ENCODE measurements around the gene RPTN. TPM values are rescaled to one million over a fixed set of nuclear protein-coding genes. Genes with fewer than 3 reads are reported as not detected.

The RPTN gene
- total and polyA plus RNA-seq, 7 experiments from 2014 or later = not detected

GRCh38 chr1:152110365-152110859 is 48.6 kb downstream of the RPTN start:
- H3K4me3 ChIP-seq (ENCODE audit: low read length) = peak overlapping the region; percentile 63
- DNase-seq (peak in 2 of 9 donors; percentile 24 to 25), ATAC-seq (peak; percentile 62)
- H3K27me3 ChIP-seq (ENCODE audit: control insufficient read depth in 2 of 2, insufficient read depth in 2 of 2, low read length in 2 of 2) = peaks cover 4 to 55% of the 10 kb centered on the region in 2 donors
- Mint-ChIP-seq H3K27ac (no peak overlapping the region), H3K27me3 (peaks cover under 1 to 28% (median 7%) of the 10 kb centered on the region in 5 donors), H3K36me3 (peaks cover 0 to 10% (median 0%) of the 10 kb centered on the region in 5 donors), H3K4me3 (no peak overlapping the region), H3K4me1 (peaks cover 0 to 12% (median 0%) of the 10 kb centered on the region in 7 donors), H3K9me3 (peaks cover 0 to 8% (median 0%) of the 10 kb centered on the region in 11 donors)
- H3K27ac ChIP-seq (ENCODE audit: low read depth, low read length) = no peak overlapping the region
- ChIA-PET POLR2A (no interaction called here), CTCF (interaction anchor here (0.9 kb wide), 1 partner anchor 77 kb away, joined by 3 read pairs; no protein-coding TSS in a partner anchor)
- no peaks in the 10 kb centered on the region for H3K36me3 ChIP-seq (ENCODE audit: control insufficient read depth in 2 of 3, insufficient read depth in 3 of 3, low read length in 3 of 3)
- H3K4me1 ChIP-seq (ENCODE audit: control insufficient read depth in 2 of 2, insufficient read depth in 2 of 2, low read length in 2 of 2) = peaks cover 23 to 28% of the 10 kb centered on the region in 2 donors
- H3K9me3 ChIP-seq (ENCODE audit: control insufficient read depth in 2 of 3, low read length in 3 of 3) = no peaks in the 10 kb centered on the region
- intact Hi-C loops (cut with micrococcal nuclease) = loop anchor here in 1 of 2 donors (2.0 to 5.0 kb wide), 2 partner anchors 63 to 76 kb away; no protein-coding TSS in a partner anchor

GRCh38 chr1:152109998-152110294 is 49.1 kb downstream of the RPTN start:
- Histone ChIP-seq H3K4me3 (ENCODE audit: low read length) (peak overlapping the region; percentile 63), H3K27ac (ENCODE audit: low read depth, low read length) (no peak overlapping the region), H3K27me3 (ENCODE audit: control insufficient read depth in 2 of 2, insufficient read depth in 2 of 2, low read length in 2 of 2) (peaks cover 4 to 51% of the 10 kb centered on the region in 2 donors), H3K9me3 (ENCODE audit: control insufficient read depth in 2 of 3, low read length in 3 of 3) (no peaks in the 10 kb centered on the region), H3K4me1 (ENCODE audit: control insufficient read depth in 2 of 2, insufficient read depth in 2 of 2, low read length in 2 of 2) (peaks cover 23 to 28% of the 10 kb centered on the region in 2 donors), H3K36me3 (ENCODE audit: control insufficient read depth in 2 of 3, insufficient read depth in 3 of 3, low read length in 3 of 3) (no peaks in the 10 kb centered on the region)
- ATAC-seq (no peak), DNase-seq (no peak)
- CTCF ChIA-PET = interaction anchor here (0.9 kb wide), 1 partner anchor 77 kb away, joined by 3 read pairs; no protein-coding TSS in a partner anchor
- peaks cover 5 to 27% (median 12%) of the 10 kb centered on the region in 5 donors for H3K27me3 Mint-ChIP-seq
- H3K27ac Mint-ChIP-seq = no peak overlapping the region
- H3K4me3 Mint-ChIP-seq = no peak overlapping the region
- POLR2A ChIA-PET = no interaction called here
- H3K9me3 Mint-ChIP-seq = peaks cover 0 to 8% (median 0%) of the 10 kb centered on the region in 11 donors
- intact Hi-C loops (cut with micrococcal nuclease) = loop anchor here in 1 of 2 donors (2.0 to 5.0 kb wide), 2 partner anchors 63 to 77 kb away; no protein-coding TSS in a partner anchor
- H3K4me1 Mint-ChIP-seq = peaks cover 0 to 12% (median 0%) of the 10 kb centered on the region in 7 donors
- peaks cover 0 to 10% (median 0%) of the 10 kb centered on the region in 5 donors for H3K36me3 Mint-ChIP-seq

GRCh38 chr1:152109231-152109997 is 49.6 kb downstream of the RPTN start:
- Histone ChIP-seq H3K27ac (ENCODE audit: low read depth, low read length) (no peak overlapping the region), H3K4me1 (ENCODE audit: control insufficient read depth in 2 of 2, insufficient read depth in 2 of 2, low read length in 2 of 2) (peaks cover 23 to 28% of the 10 kb centered on the region in 2 donors), H3K27me3 (ENCODE audit: control insufficient read depth in 2 of 2, insufficient read depth in 2 of 2, low read length in 2 of 2) (peaks cover 4 to 51% of the 10 kb centered on the region in 2 donors), H3K36me3 (ENCODE audit: control insufficient read depth in 2 of 3, insufficient read depth in 3 of 3, low read length in 3 of 3) (no peaks in the 10 kb centered on the region), H3K4me3 (ENCODE audit: low read length) (peak overlapping the region; percentile 63), H3K9me3 (ENCODE audit: control insufficient read depth in 2 of 3, low read length in 3 of 3) (no peaks in the 10 kb centered on the region)
- H3K27me3 Mint-ChIP-seq = peaks cover 9 to 27% (median 13%) of the 10 kb centered on the region in 5 donors
- POLR2A ChIA-PET = no interaction called here
- no peak for DNase-seq
- ATAC-seq = no peak
- H3K4me3 Mint-ChIP-seq = no peak overlapping the region
- H3K4me1 Mint-ChIP-seq = peaks cover 0 to 12% (median 0%) of the 10 kb centered on the region in 7 donors
- CTCF ChIA-PET = interaction anchor here (0.9 kb wide), 1 partner anchor 78 kb away, joined by 3 read pairs; no protein-coding TSS in a partner anchor
- peaks cover 0 to 10% (median 0%) of the 10 kb centered on the region in 5 donors for H3K36me3 Mint-ChIP-seq
- peaks cover 0 to 8% (median 0%) of the 10 kb centered on the region in 11 donors for H3K9me3 Mint-ChIP-seq
- intact Hi-C loops (cut with micrococcal nuclease) = no loop called here
- H3K27ac Mint-ChIP-seq = no peak overlapping the region

GRCh38 chr1:152108882-152109222 is 50.2 kb downstream of the RPTN start:
- Histone ChIP-seq H3K4me3 (ENCODE audit: low read length) (no peak overlapping the region), H3K36me3 (ENCODE audit: control insufficient read depth in 2 of 3, insufficient read depth in 3 of 3, low read length in 3 of 3) (no peaks in the 10 kb centered on the region), H3K27ac (ENCODE audit: low read depth, low read length) (no peak overlapping the region), H3K27me3 (ENCODE audit: control insufficient read depth in 2 of 2, insufficient read depth in 2 of 2, low read length in 2 of 2) (peaks cover 4 to 48% of the 10 kb centered on the region in 2 donors), H3K4me1 (ENCODE audit: control insufficient read depth in 2 of 2, insufficient read depth in 2 of 2, low read length in 2 of 2) (peaks cover 23 to 28% of the 10 kb centered on the region in 2 donors), H3K9me3 (ENCODE audit: control insufficient read depth in 2 of 3, low read length in 3 of 3) (no peaks in the 10 kb centered on the region)
- ChIA-PET CTCF (no interaction called here), POLR2A (no interaction called here)
- DNase-seq (no peak), ATAC-seq (no peak)
- no peak overlapping the region for H3K4me3 Mint-ChIP-seq
- no peak overlapping the region for H3K27ac Mint-ChIP-seq
- H3K4me1 Mint-ChIP-seq = peaks cover 0 to 12% (median 0%) of the 10 kb centered on the region in 7 donors
- H3K27me3 Mint-ChIP-seq = peaks cover 12 to 22% (median 15%) of the 10 kb centered on the region in 5 donors
- peaks cover 0 to 8% (median 0%) of the 10 kb centered on the region in 11 donors for H3K9me3 Mint-ChIP-seq
- peaks cover 0 to 10% (median 0%) of the 10 kb centered on the region in 5 donors for H3K36me3 Mint-ChIP-seq
- intact Hi-C loops (cut with micrococcal nuclease) = no loop called here

GRCh38 chr1:152107984-152108881 is 50.8 kb downstream of the RPTN start:
- no peak for ATAC-seq
- Mint-ChIP-seq H3K9me3 (peaks cover 0 to 8% (median 0%) of the 10 kb centered on the region in 11 donors), H3K4me3 (peak overlapping the region in 5 of 10 donors; percentile 25 to 61 (median 42)), H3K27ac (peak overlapping the region in 2 of 9 donors; percentile 49 to 62), H3K27me3 (peaks cover 17 to 24% (median 20%) of the 10 kb centered on the region in 5 donors), H3K4me1 (peaks cover 0 to 12% (median 0%) of the 10 kb centered on the region in 7 donors), H3K36me3 (peaks cover 0 to 10% (median 0%) of the 10 kb centered on the region in 5 donors)
- peaks cover 23 to 28% of the 10 kb centered on the region in 2 donors for H3K4me1 ChIP-seq (ENCODE audit: control insufficient read depth in 2 of 2, insufficient read depth in 2 of 2, low read length in 2 of 2)
- DNase-seq = peak in 1 of 9 donors; percentile 20
- no peak overlapping the region for H3K4me3 ChIP-seq (ENCODE audit: low read length)
- H3K9me3 ChIP-seq (ENCODE audit: control insufficient read depth in 2 of 3, low read length in 3 of 3) = no peaks in the 10 kb centered on the region
- intact Hi-C loops (cut with micrococcal nuclease) = no loop called here
- ChIA-PET POLR2A (no interaction called here), CTCF (interaction anchor here (0.6 to 1.0 kb wide), 2 partner anchors 28 to 1376 kb away, joined by 3 read pairs; no protein-coding TSS in a partner anchor)
- H3K27me3 ChIP-seq (ENCODE audit: control insufficient read depth in 2 of 2, insufficient read depth in 2 of 2, low read length in 2 of 2) = peaks cover 4 to 45% of the 10 kb centered on the region in 2 donors
- no peak overlapping the region for H3K27ac ChIP-seq (ENCODE audit: low read depth, low read length)
- H3K36me3 ChIP-seq (ENCODE audit: control insufficient read depth in 2 of 3, insufficient read depth in 3 of 3, low read length in 3 of 3) = no peaks in the 10 kb centered on the region
